HG03139 (cell line): ENCODE data around the gene CXorf65.

Experiments used
- ATAC-seq: cut with Tn5 transposase; IDR thresholded peaks from one replicate; pipeline ENCODE4 v1.9.1; 2021; ENCODE audit not compliant: unreplicated experiment

Gene CXorf65

GRCh38 chrX:71068044-71068918, 38.3 kb downstream of the CXorf65 start, which contains the start of gene SNX12:
SNX12 (minus strand) TSS chrX:71068334; CDS start chrX:71068306, 28 bp downstream.
- peak; percentile 98 for ATAC-seq

GRCh38 chrX:71067712-71068043, 38.9 kb downstream of the CXorf65 start:
- ATAC-seq, result no peak

DNA sequence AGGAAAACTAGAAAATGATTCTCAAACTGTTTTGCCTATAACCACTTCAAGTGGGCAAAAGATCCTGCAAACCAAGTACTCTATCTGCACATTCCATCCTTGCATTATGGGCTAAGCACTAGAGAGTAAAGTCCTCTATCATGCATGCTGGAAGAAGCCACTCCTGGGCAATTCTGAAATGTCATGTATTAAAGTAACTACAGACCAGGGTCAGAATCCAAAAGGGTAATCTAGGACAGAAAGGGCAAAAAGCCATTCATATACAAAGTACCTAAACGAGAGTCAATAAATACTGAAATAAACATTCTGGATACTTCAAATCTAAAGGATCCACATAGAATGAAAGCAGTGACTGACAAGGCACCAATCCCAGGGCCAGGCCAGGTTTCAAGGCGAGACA, 39.5 kb downstream of the CXorf65 start:
- ATAC-seq, result no peak

GRCh38 chrX:71060127-71060526, 46.4 kb downstream of the CXorf65 start:
- ATAC-seq, result no peak

GRCh38 chrX:71057848-71058530, 48.6 kb downstream of the CXorf65 start:
- ATAC-seq, result no peak

DNA sequence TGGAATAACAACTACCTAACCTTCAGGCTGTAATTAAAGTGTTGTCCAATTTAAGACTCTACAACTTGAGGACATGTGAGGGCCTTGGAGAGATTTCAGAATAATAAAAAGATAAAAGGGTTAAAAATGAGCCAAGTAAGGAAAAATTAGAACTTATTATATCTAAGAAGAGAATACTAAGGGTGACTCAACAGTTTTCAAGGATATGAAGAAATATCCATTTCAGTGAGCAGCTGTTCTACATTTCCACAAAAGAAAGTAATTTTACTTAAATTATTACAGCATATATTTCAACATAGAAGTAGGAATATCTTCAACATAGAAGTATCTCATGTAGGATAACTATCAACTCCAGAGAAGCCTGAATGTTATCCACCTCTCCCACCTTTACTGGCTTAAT, 49.7 kb downstream of the CXorf65 start:
- ATAC-seq, result no peak
